GM18508 (cell line): ENCODE measurements around the gene SAMD3.
"Not testable (repeated sequence)": the region's sequence is repeated elsewhere in the genome, so short reads cannot be mapped to it uniquely, and the experiment has no call there.

Experiments
- ATAC-seq: cut with Tn5 transposase; IDR thresholded peaks from one replicate; pipeline ENCODE4 v1.9.1; 2021; ENCODE audit warnings: moderate number of reproducible peaks; ENCODE audit not compliant: insufficient read depth, unreplicated experiment

Gene SAMD3

DNA sequence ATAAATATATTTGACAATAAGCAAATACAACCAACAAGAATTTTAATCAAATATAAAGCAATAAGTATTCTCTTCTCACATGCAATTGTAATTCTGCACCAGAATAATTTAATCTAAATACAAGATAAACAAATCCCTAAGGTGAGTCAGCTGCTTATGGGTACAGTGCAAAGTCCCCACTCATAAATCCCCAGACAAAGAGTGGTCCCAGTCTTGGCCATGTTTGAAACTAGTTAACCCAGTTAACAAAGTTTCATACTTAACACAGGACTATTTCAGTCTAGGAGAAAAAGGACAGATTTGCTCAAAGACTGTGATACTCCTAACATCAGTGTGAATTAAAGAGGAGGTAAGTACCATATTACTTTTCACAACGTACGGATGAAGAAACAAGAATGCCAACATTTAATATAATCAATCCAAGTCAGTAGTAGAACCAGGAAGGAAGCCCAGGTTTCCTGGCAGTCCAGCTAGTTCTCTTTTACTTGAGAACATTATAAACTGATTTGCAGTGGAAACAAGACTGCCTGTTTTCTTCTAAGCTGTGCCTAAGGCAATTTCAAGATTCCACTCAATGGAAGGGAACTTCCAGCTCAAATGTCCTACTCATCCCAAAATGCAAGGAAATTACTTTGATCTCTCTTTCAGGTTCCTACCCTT is 10.4 kb downstream of the SAMD3 start:
- no peak for ATAC-seq

DNA sequence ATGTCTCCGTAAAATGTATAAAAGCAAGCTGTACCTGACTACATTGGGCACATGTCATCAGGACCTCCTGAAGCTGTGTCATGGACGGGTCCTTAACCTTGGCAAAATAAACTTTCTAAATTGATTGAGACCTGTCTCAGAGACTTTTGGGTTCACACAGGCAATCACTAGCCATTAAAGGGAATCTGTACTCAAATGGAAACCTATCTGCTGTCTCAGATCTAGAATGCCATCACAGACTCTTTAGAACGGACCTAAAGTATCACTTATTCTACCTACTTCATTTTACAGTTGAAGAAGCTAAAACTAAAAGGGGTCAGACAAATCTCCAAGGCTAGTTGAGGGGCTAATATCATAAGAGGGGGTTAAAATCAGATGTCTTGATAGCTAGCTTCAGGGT is 11.1 kb downstream of the SAMD3 start:
- ATAC-seq = no peak

DNA sequence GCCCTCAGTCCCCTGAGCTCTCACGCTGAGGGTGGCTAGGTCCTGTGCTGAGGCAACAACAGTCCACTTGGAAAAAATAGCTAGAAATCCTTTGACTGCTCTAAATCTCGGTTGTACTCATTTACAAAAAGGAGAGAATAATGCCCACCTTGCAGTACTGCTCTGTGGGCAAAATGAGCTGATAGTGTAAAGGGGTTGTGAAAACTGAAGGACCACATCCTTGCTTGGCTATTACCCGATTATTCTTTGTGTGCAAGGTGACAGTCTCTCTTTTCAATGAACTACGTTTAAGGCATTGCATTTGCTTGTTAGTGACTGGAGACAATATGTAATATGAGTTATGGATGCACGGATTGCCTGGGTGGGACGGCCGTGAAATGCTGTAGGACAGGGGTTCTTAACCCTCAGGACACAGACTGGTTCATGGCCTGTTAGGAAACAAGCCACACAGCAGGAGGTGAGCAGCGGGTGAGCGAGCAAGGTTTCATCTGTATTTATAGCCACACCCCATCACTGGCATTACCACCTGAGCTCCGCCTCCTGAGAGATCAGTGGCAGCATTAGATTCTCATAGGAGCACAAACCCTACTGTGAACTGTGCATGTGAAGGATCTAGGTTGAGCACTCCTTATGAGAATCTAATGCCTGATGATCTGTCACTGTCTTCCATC is 14.6 kb downstream of the SAMD3 start:
- no peak for ATAC-seq

DNA sequence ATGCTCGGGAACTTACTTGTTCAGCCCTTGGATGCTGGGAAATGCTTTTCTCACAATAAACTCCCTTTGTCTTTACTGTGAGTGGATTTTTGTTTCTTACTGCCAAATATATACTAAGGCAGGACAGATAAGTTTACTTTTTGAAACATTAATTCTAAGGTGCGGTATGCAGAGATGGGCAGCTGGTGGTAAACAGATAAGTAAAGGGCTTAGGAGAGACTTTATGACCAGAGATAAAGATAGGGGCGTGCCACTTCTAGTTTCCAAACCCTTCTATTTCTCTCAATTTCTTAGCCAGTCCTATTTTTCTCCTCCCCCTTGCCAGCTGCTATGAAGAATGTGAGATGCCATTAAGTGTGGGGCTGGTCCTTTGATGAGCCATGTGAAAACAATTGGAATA is 16.3 kb downstream of the SAMD3 start:
- no peak for ATAC-seq

DNA sequence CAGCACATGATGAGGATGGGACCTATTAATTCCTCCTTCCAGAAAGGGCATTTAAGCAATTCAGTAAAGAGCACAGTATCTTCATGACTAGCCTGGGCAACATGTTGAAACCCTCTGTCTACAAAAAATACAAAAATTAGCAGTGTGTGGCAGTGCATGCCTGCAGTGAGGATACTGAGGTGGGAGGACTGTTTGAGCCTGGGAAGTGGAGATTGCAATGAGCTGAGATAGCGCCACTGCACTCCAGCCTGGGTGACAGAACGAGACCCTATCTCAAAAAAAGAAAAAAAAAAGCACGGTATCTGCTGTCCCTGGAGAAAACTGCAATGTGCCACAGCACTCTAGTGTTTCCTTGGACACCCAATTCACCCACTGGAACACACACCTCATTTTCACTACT is 18.4 kb downstream of the SAMD3 start:
- no peak for ATAC-seq

DNA sequence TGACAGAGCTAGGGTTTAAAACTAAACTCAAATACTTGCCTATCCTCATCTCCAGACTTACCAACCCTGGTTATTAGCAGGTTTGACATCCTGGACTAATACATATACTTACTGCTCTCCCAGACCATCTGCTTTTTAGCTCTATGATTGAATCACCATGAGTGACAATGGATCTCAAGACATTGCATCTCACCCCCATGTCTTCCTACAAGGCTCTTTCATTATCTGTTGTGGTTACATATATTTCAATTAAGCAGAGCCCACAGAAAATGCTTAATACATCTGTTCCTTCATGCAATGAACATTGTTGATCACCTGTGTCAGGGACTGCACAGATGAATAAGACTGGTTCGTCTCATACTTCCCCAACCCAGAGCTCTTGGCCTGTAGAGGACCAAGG is 19.4 kb downstream of the SAMD3 start:
- ATAC-seq = no peak

DNA sequence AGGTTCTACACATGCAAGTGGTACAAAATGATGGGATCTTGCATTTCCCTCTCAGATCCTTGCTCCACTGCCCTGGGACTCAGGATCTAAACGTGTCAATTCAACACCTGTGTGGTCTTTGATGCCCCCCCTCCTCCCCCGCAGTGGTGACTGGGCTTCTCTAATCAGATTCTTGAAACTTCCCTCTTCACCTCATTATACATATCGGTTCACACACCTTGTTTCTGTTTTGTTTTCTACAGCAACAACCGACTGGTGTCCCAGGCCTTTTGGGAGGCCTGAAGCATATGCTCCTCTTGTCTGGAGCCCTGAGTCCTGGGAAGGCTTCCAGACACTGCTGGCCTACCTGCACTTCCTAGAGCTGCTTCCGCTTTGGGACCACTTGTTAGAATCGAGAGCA is 20.0 kb downstream of the SAMD3 start:
- no peak for ATAC-seq

DNA sequence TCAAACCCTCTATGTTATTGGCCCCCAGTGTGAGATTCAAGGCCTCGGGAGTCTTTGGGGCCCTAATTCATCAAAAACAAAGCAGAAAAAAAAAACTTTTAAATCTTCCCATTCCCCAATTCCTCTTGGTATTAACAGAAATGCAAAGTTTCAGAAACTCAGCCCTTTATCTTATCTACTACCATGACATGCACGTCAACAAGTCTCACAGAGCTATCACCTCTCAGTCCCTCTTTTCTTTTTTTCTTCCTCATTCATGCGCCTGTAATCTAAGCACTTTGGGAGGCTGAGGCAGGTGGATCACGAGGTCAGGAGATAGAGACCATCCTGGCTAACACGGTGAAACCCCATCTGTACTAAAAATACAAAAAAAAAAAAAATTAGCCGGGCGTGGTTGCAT is 22.7 kb downstream of the SAMD3 start:
- no peak for ATAC-seq

DNA sequence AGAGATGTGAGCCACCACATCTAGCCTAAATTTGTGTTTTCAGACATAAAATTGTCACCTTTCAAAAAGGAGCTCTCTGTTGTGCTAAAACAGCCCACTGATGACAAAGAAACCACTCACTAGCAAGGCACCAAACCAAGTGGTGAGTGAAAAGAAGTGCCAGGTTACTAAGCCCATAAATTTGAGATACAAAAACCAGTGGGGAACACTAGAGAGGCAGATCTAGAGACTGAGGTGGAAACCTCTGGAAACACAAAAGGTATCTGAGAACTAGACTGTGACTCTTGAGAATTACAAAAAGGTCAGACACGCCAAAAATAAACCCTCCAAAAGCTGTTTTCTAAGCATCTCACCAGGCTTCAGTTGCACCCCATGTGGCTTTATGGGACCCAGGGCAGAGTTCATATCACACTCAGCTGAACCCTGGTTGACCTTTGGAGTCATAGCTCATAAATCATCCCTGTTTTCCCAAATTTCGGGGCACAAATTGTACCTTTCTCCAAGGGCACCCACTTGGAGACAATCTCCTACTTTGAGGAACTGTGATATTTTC is 24.2 kb downstream of the SAMD3 start:
- no peak for ATAC-seq

DNA sequence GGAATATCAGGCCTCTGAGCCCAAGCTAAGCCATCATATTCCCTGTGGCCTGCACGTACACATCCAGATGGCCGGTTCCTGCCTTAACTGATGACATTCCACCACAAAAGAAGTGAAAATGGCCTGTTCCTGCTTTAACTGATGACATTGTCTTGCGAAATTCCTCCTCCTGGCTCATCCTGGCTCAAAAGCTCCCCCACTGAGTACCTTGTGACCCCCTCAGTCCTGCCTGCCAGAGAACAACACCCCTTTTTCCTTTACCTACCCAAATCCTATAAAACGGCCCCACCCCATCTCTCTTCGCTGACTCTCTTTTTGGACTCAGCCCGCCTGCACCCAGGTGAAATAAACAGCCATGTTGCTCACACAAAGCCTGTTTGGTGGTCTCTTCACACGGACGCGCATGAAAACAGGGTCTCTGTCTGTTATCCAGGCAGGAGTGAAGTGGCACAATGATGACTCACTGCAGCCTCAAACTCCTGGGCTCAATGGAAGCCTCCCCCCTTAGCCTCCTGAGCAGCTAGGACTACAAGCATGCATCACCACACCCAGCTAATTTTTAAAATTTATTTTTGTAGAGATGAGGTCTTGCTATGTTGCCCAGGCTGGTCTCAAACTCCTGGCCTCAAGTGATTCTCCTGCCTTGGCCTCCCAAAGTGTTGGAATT is 24.8 kb downstream of the SAMD3 start:
- not testable (repeated sequence) for ATAC-seq

DNA sequence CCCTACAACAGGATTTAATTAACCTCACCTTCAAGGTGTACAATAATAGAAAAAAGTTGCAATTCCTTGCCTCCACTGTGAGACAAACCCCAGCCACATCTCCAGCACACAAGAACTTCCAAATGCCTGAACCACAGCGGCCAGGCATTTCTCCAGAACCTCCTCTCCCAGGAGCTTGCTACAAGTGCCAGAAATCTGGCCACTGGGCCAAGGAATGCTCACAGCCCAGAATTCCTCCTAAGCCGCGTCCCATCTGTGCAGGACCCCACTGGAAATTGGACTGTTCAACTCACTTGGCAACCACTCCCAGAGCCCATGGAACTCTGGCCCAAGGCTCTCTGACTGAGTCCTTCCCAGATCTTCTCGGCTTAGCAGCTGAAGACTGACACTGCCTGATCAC is 28.3 kb downstream of the SAMD3 start:
- ATAC-seq = not testable (repeated sequence)

DNA sequence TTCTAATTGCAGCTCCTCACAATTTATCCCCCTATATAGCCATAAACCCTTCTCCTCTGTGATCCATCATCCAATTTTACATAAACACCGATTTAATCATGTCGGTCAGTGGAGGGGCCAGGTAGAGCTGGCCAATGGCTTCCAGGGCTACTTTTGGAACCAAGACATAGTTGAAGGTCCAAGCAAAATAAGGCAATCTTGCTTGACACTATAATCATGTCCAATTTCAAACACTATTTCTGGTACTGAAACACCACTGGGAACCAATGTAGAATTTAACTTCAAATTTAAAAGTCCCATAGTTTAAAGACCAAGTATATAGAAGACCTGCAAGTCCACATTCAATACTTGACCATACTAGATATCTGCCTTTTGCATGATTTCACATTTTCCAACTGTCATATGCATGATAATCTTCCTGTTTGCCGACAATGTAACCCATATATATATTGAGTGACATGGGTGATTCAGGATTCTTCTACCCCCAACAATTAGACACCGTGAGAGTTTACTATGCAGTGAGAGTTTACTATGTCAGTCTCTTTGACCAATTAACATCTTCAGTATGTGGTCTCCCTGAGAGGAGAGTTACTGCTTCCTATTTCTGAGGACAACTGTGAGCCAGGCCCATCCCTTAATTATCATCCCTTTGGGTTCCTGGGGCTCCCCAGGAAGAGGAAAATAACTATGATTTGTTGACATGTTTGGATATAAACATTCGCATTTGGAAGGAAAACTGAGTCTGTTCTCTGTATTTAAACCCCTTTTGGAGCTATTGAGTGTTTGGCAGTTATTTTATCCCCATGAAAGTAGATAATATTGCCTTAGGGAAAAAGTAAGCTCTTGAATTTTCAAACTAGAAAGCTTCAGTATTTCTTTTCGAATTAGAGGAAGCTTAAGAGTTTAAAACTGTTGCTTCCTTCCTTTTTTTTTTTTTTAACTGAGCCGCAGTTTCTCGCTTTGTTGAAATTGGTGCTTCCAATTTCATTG is 31.8 kb downstream of the SAMD3 start:
- ATAC-seq = no peak

DNA sequence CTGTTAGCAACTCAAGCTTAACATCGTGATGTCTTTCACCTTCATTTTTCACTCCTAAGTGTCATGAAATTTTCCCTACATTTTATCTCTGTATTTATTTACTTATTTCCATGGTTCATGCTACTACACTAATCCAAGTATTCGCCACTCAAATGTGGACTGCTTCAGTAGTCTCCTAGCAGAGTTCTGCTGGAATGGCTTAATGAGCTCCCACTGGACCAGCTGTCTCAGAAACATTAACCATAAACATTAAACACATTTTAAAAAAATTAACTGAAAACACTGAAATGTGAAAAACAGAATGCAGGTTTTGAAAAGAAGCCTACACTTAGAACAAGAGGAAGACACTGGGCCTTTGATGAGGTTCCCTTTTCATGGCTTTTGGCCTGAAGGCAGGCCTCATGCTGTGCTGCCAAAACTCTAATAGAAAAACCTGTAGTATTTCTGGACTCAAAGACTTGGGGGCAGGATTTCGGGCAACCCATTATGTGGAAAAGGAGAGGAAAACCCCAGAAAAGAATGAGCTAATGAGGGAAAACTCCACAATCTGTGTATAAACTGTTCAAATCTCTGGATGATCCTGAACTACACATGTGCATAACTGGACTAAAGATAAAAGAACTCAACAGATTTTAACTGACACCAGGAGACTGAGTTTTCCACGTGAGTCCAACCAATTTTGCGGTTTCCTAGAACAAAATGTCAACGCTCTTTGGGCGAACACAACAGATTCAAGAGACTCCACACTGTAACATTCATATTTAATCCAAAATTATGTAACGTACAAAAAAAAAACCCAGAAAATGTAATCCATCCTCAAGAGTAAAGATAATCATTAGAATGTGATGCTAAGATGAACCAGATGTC is 33.0 kb downstream of the SAMD3 start:
- no peak for ATAC-seq

DNA sequence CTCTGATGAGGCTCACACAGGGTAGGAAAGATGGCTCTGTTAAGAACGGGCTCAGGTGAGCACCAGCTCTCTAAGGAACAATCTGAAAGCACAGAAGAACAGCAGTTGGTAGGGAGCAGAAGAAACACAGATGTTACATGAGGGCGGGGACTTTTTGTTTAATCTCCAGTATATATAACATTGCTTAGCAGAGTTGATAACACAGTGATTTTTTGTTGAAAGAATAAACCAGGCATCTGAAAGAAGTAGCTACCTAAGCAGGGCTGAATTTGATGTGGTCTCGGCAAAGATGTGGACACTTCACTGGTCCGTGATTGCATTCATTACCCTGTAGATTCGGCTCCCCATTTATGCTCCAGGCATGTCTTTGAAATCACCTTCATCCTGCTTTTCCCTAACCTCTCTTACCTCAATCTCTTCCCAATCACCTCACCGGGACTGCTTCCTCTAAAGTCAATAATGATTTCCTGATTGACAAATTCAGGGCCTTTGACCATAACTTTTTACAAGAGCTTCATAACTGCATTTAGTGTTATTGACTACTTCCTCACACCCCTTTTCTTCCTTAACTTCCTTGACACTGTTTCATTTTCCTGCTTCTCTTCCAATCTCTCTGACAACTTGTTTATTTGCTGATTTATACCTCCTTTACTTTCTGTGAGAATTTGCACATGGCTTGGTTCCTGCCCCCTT is 34.4 kb downstream of the SAMD3 start:
- ATAC-seq = no peak

DNA sequence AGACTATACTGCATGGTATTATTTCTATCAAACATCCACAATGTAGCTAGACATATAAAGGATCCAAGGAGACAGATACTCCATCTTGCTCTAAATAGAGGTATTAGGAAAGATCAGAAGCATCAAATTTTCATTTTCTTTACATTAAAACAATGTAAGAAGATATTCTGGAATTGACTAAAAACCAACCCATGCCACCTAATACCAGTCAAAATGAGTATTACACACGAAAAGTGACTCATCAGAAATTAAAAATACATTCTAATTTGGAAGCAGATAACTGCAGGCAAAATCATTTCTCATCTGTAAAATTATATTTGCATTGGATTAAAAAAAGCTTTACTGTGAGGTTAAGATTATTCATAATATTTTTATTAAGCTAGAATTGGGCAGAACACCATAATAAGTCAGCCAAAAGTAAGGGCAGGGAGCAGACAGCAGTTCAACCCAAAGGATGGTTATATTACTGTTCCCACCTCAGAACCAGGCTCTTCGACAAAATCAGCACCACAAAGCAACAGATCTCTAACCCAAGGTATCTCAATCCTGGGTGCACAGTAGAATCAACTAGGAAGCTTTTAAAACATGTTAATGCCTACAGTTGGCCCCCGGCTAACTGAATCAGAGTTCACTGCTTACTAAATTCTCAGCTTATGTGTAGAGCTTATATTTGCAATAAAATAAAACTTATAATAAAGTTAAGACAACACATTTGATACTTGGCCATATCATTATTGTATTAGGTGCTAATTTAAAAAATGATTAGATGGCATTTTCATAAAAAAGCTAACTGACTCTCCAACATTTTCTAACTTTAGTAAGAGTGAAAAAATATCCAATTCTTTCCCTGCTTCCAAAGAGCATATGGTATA is 35.2 kb downstream of the SAMD3 start:
- no peak for ATAC-seq

DNA sequence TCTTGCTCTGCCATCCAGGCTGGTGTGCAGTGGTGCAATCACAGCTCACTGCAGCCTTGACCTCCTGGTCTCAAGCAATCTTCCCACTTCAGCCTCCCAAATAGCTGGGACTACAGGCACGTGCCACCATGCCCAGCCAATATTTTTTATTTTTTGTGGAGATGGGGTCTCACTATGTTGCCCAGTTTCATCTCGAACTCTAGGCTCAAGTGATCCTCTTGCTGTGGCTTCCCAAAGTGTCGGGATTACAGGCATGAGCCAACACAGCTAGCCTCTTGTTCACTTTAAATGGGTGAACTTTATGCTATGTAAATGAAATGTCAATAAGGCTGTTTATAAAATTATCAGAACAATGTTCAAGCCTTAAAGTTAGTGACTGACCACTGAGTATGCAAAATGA is 37.1 kb downstream of the SAMD3 start:
- no peak for ATAC-seq

DNA sequence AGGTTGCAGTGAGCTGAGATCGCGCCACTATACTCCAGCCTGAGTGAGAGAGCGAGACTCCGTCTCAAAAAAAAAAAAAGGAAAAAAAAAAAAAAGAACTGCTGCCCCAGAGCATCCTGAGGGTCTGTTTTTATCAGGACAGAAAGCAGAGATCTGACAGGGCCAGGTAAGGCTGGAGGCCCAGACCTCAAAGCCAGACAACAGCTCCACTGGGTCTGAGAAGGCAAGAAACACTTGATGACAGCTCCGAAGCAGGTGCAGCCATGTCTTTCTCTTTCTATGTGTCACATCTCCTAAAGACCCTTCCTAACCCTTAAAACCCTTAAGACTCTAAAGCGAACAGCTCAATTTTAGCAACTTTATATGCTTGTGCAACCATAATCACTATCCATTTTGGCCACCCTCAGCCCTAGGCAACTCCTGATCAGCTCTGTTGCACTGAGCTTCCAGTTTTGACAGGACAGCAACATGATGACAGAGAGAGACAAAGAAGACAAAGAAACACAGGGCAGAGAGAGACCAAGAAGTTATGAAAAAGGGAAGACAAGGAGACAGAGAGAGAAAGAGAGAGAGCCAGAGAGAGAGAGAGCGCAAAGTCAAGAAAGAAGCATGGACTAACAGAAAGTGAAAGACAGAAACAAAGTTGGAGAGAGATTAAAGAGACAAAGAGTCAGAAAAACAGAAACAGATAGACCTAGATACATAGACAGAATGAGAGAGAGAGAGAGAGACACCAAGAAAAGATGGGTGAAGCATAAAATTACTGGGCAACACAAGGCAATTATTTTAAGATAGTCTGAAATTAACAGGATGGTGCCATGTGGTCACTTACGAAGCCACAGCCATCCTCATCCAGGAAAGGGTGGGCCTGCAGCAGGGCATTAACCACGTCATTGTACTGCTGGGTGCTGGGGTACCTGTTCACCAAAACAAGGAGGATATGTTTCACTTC is 39.2 kb downstream of the SAMD3 start:
- no peak for ATAC-seq
